Head of caudate nucleus (tissue), 42 donors: ENCODE results near the gene ZMIZ1.

Experiments
- DNase-seq, 42 donors: peaks; one replicate each; pipeline versions ENCODE4 v3.0.0 to v3.0.0-alpha.2; 2020 to 2021; ENCODE audit warnings: mixed read lengths in 7 of 42
- intact Hi-C: fragments of 100-400 bp; cut with DNase I; formaldehyde crosslinking; loops from one replicate; pipeline ENCODE4 v1.15.0; 2022

ZMIZ1 gene

GRCh38 chr10:79059859-79060379 lies 8.8 kb upstream of the ZMIZ1 start:
- intact Hi-C loops: loop anchor here (5.0 to 10.0 kb wide), 3 partner anchors 138 to 285 kb away; no protein-coding TSS in a partner anchor
- DNase-seq: peak; percentile 43 to 92 (median 74)

GRCh38 chr10:79060641-79061255 lies 8.0 kb upstream of the ZMIZ1 start:
- intact Hi-C loops: loop anchor here (5.0 to 10.0 kb wide), 3 partner anchors 138 to 286 kb away; no protein-coding TSS in a partner anchor
- peak in 8 of 42 donors; percentile 4 to 36 (median 16) for DNase-seq

GRCh38 chr10:79061441-79062315 lies 7.1 kb upstream of the ZMIZ1 start:
- DNase-seq: peak in 36 of 42 donors; percentile 31 to 77 (median 54)
- intact Hi-C loops: loop anchor here (5.0 to 10.0 kb wide), 3 partner anchors 139 to 287 kb away; no protein-coding TSS in a partner anchor

GRCh38 chr10:79063071-79063491 lies 5.7 kb upstream of the ZMIZ1 start:
- intact Hi-C loops: loop anchor here (5.0 to 10.0 kb wide), 3 partner anchors 141 to 288 kb away; no protein-coding TSS in a partner anchor

GRCh38 chr10:79063661-79064492 lies 4.9 kb upstream of the ZMIZ1 start:
- intact Hi-C loops: loop anchor here (5.0 to 10.0 kb wide), 3 partner anchors 142 to 289 kb away; no protein-coding TSS in a partner anchor
- DNase-seq: no peak

More at GRCh38 chr10:79063071-79063491, 5.7 kb upstream of the ZMIZ1 start:
- peak in 2 of 42 donors; percentile 2 to 11 for DNase-seq

- intact Hi-C loops: loop anchor here (10.0 kb wide), 2 partner anchors 200 to 290 kb away; no protein-coding TSS in a partner anchor
- DNase-seq: no peak
These were observed 3.6 kb upstream of the ZMIZ1 start for GRCh38 chr10:79065091-79065551.

GRCh38 chr10:79065853-79066252 lies 2.9 kb upstream of the ZMIZ1 start:
- intact Hi-C loops: loop anchor here (10.0 kb wide), 2 partner anchors 201 to 291 kb away; no protein-coding TSS in a partner anchor
- no peak for DNase-seq

- peak in 39 of 42 donors; percentile 24 to 88 (median 59) for DNase-seq
- intact Hi-C loops: loop anchor here (10.0 kb wide), 2 partner anchors 202 to 292 kb away; no protein-coding TSS in a partner anchor
These were observed 2.1 kb upstream of the ZMIZ1 start for GRCh38 chr10:79066411-79067240.

- DNase-seq: peak; percentile 74 to 95 (median 88)
- intact Hi-C loops: loop anchor here (10.0 kb wide), 2 partner anchors 203 to 293 kb away; no protein-coding TSS in a partner anchor
These were observed 1.2 kb upstream of the ZMIZ1 start for GRCh38 chr10:79067241-79068202.

- intact Hi-C loops: loop anchor here (10.0 kb wide), 2 partner anchors 203 to 293 kb away; no protein-coding TSS in a partner anchor
- peak in 20 of 42 donors; percentile 22 to 70 (median 46) for DNase-seq
These were observed 584 bp upstream of the ZMIZ1 start for GRCh38 chr10:79068203-79068561.

- peak in 36 of 42 donors; percentile 34 to 75 (median 52) for DNase-seq
- intact Hi-C loops: loop anchor here (2.0 to 10.0 kb wide), 7 partner anchors 83 to 1025 kb away; no protein-coding TSS in a partner anchor
These were observed 737 bp downstream of the ZMIZ1 start for GRCh38 chr10:79069325-79070080.

GRCh38 chr10:79070081-79070605 lies 1.4 kb downstream of the ZMIZ1 start:
- intact Hi-C loops: loop anchor here (2.0 to 10.0 kb wide), 5 partner anchors 82 to 1025 kb away; no protein-coding TSS in a partner anchor
- DNase-seq: peak in 35 of 42 donors; percentile 36 to 77 (median 56)

- intact Hi-C loops: loop anchor here (2.0 to 10.0 kb wide), 5 partner anchors 82 to 1026 kb away; no protein-coding TSS in a partner anchor
- DNase-seq: peak; percentile 59 to 92 (median 78)
These were observed 2.0 kb downstream of the ZMIZ1 start for GRCh38 chr10:79070606-79071395.

- intact Hi-C loops: loop anchor here (2.0 to 10.0 kb wide), 5 partner anchors 81 to 1027 kb away; no protein-coding TSS in a partner anchor
- DNase-seq: peak in 3 of 42 donors; percentile 67 to 72 (median 71)
These were observed 2.7 kb downstream of the ZMIZ1 start for GRCh38 chr10:79071396-79071923.
